Keratinocyte (primary cell): Measurements from ENCODE around the gene TFDP2. TPM values are rescaled to one million over a fixed set of nuclear protein-coding genes. Genes with fewer than 3 reads are reported as not detected.

ENCODE experiments used
- DNase-seq: peaks from one replicate; pipeline ENCODE4 v3.0.0-alpha.2; 2011; ENCODE audit warnings: low read depth, missing footprints, low spot score
- FAIRE-seq: peaks from 2 replicates; lab custom pipeline; 2011; peaks lifted over from hg19 to GRCh38; lab: Jason Lieb, UNC
- H2AFZ ChIP-seq: 2 replicates; pipeline ENCODE4 v1.6.0; 2012; ENCODE audit warnings: low read length, control low read depth, inconsistent platforms; ENCODE audit not compliant: control insufficient read depth
- H3K27ac ChIP-seq: 2 replicates; pipeline ENCODE4 v1.5.1; 2011; ENCODE audit warnings: low read length; ENCODE audit not compliant: control insufficient read depth, insufficient read depth
- H3K27me3 ChIP-seq: 3 replicates; pipeline ENCODE4 v1.6.0; 2011; ENCODE audit warnings: low read length; ENCODE audit not compliant: control insufficient read depth, insufficient read depth; ENCODE audit errors: extremely low read depth
- H3K36me3 ChIP-seq, 2 experiments: 2 replicates in 1 of 2; 3 replicates in 1 of 2; pipeline ENCODE4 v1.5.1; 2011; ENCODE audit warnings: low read length in 2 of 2, mild to moderate bottlenecking in 1 of 2; ENCODE audit not compliant: control insufficient read depth in 2 of 2, insufficient read depth in 2 of 2; ENCODE audit errors: extremely low read depth in 1 of 2
- H3K4me1 ChIP-seq: 3 replicates; pipeline ENCODE4 v1.5.1; 2011; ENCODE audit warnings: low read length; ENCODE audit not compliant: control insufficient read depth, insufficient read depth; ENCODE audit errors: extremely low read depth
- H3K4me2 ChIP-seq: 3 replicates; pipeline ENCODE4 v1.6.0; 2011; ENCODE audit warnings: low read depth, low read length; ENCODE audit not compliant: control insufficient read depth, insufficient read depth; ENCODE audit errors: extremely low read depth
- H3K4me3 ChIP-seq, 3 experiments: fragments of 200-600 bp in 1 of 3; sonication (generic) in 1 of 3; 2 replicates in 2 of 3; 3 replicates in 1 of 3; pipeline ENCODE4 v1.5.1; 2011 to 2016; ENCODE audit warnings: low read length in 3 of 3, mild to moderate bottlenecking in 3 of 3, control low read depth in 2 of 3, inconsistent platforms in 1 of 3, low read depth in 1 of 3, mixed read lengths in 1 of 3, mixed run types in 1 of 3, moderate library complexity in 1 of 3; ENCODE audit not compliant: control insufficient read depth in 2 of 3, insufficient read depth in 2 of 3; ENCODE audit errors: extremely low read depth in 1 of 3
- H3K79me2 ChIP-seq: 2 replicates; pipeline ENCODE4 v1.6.0; 2012; ENCODE audit warnings: low read length; ENCODE audit not compliant: control insufficient read depth, insufficient read depth
- H3K9ac ChIP-seq: 3 replicates; pipeline ENCODE4 v1.6.0; 2011; ENCODE audit warnings: low read length; ENCODE audit not compliant: control insufficient read depth, insufficient read depth; ENCODE audit errors: extremely low read depth
- H3K9me1 ChIP-seq: 3 replicates; pipeline ENCODE4 v1.6.0; 2011; ENCODE audit warnings: low read length; ENCODE audit not compliant: control insufficient read depth, insufficient read depth; ENCODE audit errors: extremely low read depth
- H3K9me3 ChIP-seq: 2 replicates; pipeline ENCODE4 v1.5.1; 2012; ENCODE audit warnings: low read depth, low read length; ENCODE audit not compliant: control insufficient read depth
- H4K20me1 ChIP-seq: 3 replicates; pipeline ENCODE4 v1.6.0; 2011; ENCODE audit warnings: low read length; ENCODE audit not compliant: control insufficient read depth, insufficient read depth; ENCODE audit errors: extremely low read depth
- EZH2 ChIP-seq: IDR thresholded peaks from one replicate; pipeline ENCODE4 v1.6.1; 2012; ENCODE audit warnings: inconsistent platforms, mild to moderate bottlenecking, low read length, moderate library complexity
- dilution Hi-C: fragments of 300-500 bp; cut with MboI; formaldehyde crosslinking; loops from one replicate; pipeline ENCODE4 v1.7.0; 2020; ENCODE audit warnings: low sequenced_read_pairs; ENCODE audit not compliant: extremely low pct_ligation_motif_present
- polyA plus RNA-seq, 5 experiments: library from polyadenylated mRNA; depleted of rRNA in 3 of 5; stranded (reverse) in 3 of 5; stranded (forward) in 1 of 5; unstranded in 1 of 5; fragments of >200 nt; gene quantifications; 1 replicate in 1 of 5; 2 replicates in 3 of 5; 3 replicates in 1 of 5; pipeline versions ENCODE4 v1.2.1 to v1.2.3, GENCODE V29; 2011 to 2012; ENCODE audit warnings: missing spikeins in 2 of 5, low read depth in 1 of 5, low replicate concordance in 1 of 5
- TF ChIP-seq, protein P1 (sequence below), 3 experiments: IDR thresholded peaks in 1 of 3; conservative IDR thresholded peaks in 1 of 3; optimal IDR thresholded peaks in 1 of 3; 2 replicates in 2 of 3; 3 replicates in 1 of 3; pipeline versions ENCODE3 to v1.5.1; 2011; ENCODE audit warnings: low read length in 3 of 3, mild to moderate bottlenecking in 3 of 3, moderate library complexity in 2 of 3, control low read depth in 1 of 3, inconsistent platforms in 1 of 3; ENCODE audit not compliant: insufficient read depth in 2 of 3; ENCODE audit errors: extremely low read depth in 1 of 3

Gene TFDP2
- polyA plus RNA-seq, 1 donor (not counting 4 experiments of a cell fraction or from before 2014, with no cell fraction given): 40.6 TPM

- dilution Hi-C loops: no loop called here
- Histone ChIP-seq H3K9me1 (no peaks in the 10 kb centered on the region), H3K4me2 (no peak overlapping the region), H2AFZ (no peak overlapping the region), H4K20me1 (no peaks in the 10 kb centered on the region), H3K36me3 (no peaks in the 10 kb centered on the region), H3K9me3 (no peaks in the 10 kb centered on the region), H3K27me3 (no peaks in the 10 kb centered on the region), H3K27ac (no peak overlapping the region), H3K9ac (no peak overlapping the region), H3K79me2 (no peaks in the 10 kb centered on the region), H3K4me1 (no peaks in the 10 kb centered on the region), H3K4me3 (no peak overlapping the region)
- TF ChIP-seq, protein P1, sequence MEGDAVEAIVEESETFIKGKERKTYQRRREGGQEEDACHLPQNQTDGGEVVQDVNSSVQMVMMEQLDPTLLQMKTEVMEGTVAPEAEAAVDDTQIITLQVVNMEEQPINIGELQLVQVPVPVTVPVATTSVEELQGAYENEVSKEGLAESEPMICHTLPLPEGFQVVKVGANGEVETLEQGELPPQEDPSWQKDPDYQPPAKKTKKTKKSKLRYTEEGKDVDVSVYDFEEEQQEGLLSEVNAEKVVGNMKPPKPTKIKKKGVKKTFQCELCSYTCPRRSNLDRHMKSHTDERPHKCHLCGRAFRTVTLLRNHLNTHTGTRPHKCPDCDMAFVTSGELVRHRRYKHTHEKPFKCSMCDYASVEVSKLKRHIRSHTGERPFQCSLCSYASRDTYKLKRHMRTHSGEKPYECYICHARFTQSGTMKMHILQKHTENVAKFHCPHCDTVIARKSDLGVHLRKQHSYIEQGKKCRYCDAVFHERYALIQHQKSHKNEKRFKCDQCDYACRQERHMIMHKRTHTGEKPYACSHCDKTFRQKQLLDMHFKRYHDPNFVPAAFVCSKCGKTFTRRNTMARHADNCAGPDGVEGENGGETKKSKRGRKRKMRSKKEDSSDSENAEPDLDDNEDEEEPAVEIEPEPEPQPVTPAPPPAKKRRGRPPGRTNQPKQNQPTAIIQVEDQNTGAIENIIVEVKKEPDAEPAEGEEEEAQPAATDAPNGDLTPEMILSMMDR (optimal IDR thresholded peaks at IDR 0.05 in 1 of 3, IDR thresholded peaks at IDR 0.05 in 1 of 3, conservative IDR thresholded peaks at IDR 0.05 in 1 of 3; ENCODE audit: extremely low read depth in 1 of 3, insufficient read depth in 2 of 3, low read length in 3 of 3): no peak
- no peak for TF ChIP-seq EZH2
- DNase-seq: no peak
- no peak for FAIRE-seq
Observed at GRCh38 chr3:142013326-142013980, 135.9 kb downstream of the TFDP2 start.

- DNase-seq: no peak
- FAIRE-seq: no peak
- Histone ChIP-seq H3K27ac (no peak overlapping the region), H3K27me3 (no peaks in the 10 kb centered on the region), H3K36me3 (no peaks in the 10 kb centered on the region), H3K9me1 (no peaks in the 10 kb centered on the region), H3K9ac (no peak overlapping the region), H3K4me1 (no peaks in the 10 kb centered on the region), H4K20me1 (no peaks in the 10 kb centered on the region), H3K4me2 (no peak overlapping the region), H3K4me3 (no peak overlapping the region), H2AFZ (no peak overlapping the region), H3K9me3 (no peaks in the 10 kb centered on the region), H3K79me2 (no peaks in the 10 kb centered on the region)
- dilution Hi-C loops: no loop called here
- TF ChIP-seq EZH2: no peak
- TF ChIP-seq, protein P1 (optimal IDR thresholded peaks at IDR 0.05 in 1 of 3, IDR thresholded peaks at IDR 0.05 in 1 of 3, conservative IDR thresholded peaks at IDR 0.05 in 1 of 3; ENCODE audit: extremely low read depth in 1 of 3, insufficient read depth in 2 of 3, low read length in 3 of 3): no peak
Observed at GRCh38 chr3:142009029-142009428, 140.3 kb downstream of the TFDP2 start.
